ENCODE results near the gene SHANK3.
A peak's percentile ranks its signal among the peaks of the same experiment; 100 is the strongest.

SHANK3 gene

DNA sequence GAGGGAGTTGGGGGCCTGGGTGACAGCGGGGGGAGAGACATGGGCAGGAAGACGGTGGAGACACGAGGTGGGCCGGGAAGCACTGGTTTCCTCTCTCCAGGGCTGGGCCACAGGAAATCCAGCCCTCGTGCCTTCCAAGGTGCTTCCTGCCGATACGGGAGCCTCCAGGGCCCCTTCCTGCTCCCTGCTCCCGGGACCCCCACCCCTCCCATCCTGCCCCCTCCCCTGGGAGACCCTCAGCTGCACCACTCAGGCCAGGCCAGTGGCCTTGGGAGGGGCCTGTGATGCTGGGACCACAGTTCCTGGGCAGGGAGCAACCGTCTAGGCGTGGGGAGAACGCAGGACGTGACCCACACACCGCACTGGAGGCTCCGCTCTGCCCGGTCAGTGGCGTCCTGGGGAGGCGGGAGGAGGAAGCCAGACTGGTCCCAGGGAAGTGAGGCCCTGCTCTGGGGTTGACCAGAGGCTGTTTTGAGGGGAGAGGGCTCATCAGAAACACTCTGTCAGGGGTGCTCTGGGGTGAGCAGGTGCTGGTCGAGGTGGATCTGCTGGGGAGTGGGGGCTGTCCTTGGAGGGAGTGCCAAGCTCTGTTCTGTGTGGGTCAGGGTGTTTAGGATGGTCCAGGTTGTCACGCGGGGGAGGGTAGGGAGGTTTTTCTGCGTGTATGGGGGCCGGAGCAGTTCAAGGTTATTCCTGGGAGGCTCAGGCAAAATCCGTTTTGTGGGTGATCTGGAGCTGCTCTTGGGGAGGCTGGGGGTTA is at the start of gene SHANK3:
Gene SHANK3, plus strand, starts transcription at position 353 of the 760 bp plus-strand sequence.
- no peaks in the 10 kb centered on the region for H3K36me3 Mint-ChIP-seq (ENCODE audit: low read depth)
- H3K4me3 Mint-ChIP-seq = peak within 1 kb of the TSS; percentile 37
- H3K4me1 Mint-ChIP-seq (ENCODE audit: low read depth) = peaks cover 2% of the 10 kb centered on the region
- H3K27ac Mint-ChIP-seq = no peak within 1 kb of the TSS
- peaks cover 53% of the 10 kb centered on the region for H3K27me3 Mint-ChIP-seq (ENCODE audit: low read depth)
- no peak for DNase-seq (ENCODE audit: low spot score)
- no peaks in the 10 kb centered on the region for H3K9me3 Mint-ChIP-seq

DNA sequence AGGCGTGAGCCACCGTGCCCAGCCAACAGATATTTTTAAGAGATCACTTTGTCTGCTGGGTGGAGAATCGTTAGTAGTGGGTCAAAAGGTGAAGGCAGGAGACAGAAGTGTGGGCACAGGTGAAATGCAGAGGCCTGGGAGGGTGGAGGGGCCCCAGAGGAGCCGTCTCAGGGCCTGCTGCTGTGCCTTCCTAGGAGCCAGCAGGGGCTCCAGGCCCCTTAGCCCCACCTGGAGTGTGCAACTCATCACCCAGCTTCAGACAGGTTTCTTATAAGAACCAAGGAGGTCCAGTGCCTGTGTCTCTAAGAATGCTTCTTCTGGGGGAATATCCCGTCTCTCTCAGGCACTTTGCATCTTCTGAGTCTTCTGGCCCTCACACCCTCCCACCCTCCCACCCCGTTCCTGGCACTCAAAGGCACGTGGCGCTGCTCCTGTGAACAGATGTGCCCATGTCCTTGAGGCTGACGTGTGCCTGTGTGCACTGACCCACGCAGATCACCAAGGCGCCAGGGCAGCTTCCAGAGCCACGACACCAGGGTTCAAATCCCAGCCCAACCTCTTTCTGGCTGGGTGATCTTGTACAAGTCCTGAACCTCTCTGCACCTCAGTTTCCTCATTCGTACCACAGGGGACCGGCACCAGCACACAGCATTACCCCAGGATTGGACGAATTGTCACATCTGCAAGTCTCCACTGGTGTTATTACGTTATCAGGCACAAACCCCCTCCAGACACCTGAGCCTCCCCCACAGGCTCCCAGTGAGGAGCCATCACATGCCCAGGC is 48.1 kb upstream of the SHANK3 start:
- DNase-seq (ENCODE audit: low spot score) = no peak
- peaks cover 6% of the 10 kb centered on the region for H3K36me3 Mint-ChIP-seq (ENCODE audit: low read depth)
- peak overlapping the region; percentile 1 for H3K4me3 Mint-ChIP-seq
- H3K9me3 Mint-ChIP-seq = no peaks in the 10 kb centered on the region
- no peak overlapping the region for H3K27ac Mint-ChIP-seq
- H3K4me1 Mint-ChIP-seq (ENCODE audit: low read depth) = peaks cover 44% of the 10 kb centered on the region
- no peaks in the 10 kb centered on the region for H3K27me3 Mint-ChIP-seq (ENCODE audit: low read depth)

DNA sequence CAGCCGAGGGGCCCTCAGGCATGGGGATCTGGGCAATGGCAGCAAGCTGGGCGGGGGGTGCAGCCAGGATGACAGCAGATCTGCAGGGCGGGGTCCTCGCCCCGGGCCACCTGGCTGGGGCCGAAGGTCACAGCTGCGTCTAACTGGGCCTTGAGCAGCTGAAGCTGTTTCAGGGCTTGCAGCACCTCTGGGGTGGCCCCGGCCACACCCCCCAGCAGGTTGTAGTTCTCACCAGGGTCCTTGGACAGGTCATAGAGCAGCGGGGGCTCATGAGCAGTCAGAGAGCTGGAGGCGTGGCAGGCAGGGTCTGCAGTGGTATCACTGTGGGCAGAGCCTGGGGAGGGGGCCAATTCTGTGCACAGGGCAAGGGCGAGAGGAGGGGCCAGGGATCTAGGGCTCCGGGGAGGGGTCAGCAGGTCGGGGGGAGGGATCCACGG is 47.5 kb upstream of the SHANK3 start:
- no peak overlapping the region for H3K4me3 Mint-ChIP-seq
- H3K36me3 Mint-ChIP-seq (ENCODE audit: low read depth) = peaks cover 6% of the 10 kb centered on the region
- no peak overlapping the region for H3K27ac Mint-ChIP-seq
- no peaks in the 10 kb centered on the region for H3K27me3 Mint-ChIP-seq (ENCODE audit: low read depth)
- no peaks in the 10 kb centered on the region for H3K9me3 Mint-ChIP-seq
- no peak for DNase-seq (ENCODE audit: low spot score)
- peaks cover 41% of the 10 kb centered on the region for H3K4me1 Mint-ChIP-seq (ENCODE audit: low read depth)

DNA sequence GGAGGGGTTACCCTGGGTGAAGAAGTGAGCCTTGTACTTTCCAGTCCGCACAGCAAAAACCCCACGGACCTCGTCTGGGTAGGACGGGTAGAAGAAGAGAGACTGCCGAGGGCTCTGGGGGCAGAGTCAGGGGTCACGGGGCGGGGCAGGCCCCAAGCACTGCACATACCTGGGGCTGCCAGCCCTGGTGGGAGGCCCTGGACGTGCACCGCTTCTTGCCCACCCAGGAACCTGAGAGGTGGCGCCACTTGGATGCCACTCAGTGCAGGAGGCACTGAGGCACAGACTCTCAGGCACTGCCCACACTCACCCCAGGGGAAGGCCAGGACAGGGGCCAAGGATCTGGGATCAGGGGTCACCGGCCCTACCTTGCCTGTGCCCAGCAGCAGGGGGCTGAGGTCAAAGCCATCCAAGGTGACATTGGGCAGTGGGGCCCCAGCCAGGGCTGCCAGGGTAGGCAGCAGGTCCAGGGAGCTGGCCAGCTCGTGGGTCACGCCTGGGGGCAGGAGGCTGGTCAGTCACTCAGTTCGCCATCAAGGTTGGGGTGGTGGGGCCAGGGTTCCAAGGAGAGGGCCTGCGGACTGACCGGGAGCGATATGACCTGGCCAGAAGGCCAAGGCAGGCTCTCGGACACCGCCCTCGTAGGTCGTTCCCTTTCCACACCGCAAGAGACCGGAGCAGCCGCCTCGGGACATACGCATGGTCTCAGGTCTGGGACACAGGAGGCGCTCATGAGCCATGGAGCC is 46.9 kb upstream of the SHANK3 start:
- Mint-ChIP-seq H3K9me3 (no peaks in the 10 kb centered on the region), H3K27me3 (ENCODE audit: low read depth) (no peaks in the 10 kb centered on the region), H3K4me3 (no peak overlapping the region), H3K4me1 (ENCODE audit: low read depth) (peaks cover 37% of the 10 kb centered on the region), H3K36me3 (ENCODE audit: low read depth) (peaks cover 6% of the 10 kb centered on the region), H3K27ac (no peak overlapping the region)
- DNase-seq (ENCODE audit: low spot score) = no peak

DNA sequence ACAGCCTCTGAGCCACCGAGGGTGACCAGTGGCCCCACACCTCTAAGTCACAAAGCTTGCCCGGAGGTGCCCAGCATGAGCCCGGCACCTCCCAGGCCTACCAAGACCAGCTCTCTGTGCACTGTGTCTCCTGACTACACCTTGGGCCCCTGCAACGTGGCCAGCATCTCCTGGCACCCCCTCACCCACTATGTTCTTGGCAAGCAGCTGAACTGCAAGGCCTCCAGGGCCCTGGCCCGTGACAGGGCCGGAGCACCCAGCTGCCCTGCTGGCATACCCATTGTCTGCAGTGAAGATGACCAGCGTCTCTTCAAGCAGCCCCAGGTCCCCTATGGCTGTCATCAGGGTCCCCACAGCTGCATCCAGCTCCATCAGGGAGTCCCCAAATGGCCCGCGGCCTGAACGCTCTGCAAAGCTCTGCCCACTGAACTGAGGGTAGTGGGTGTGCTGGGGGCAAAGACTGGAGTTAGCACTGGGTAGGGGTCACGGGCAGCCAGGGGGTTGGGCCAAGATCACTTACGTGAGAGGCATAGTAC is 46.2 kb upstream of the SHANK3 start:
- Mint-ChIP-seq H3K4me3 (peak overlapping the region; percentile 76), H3K27ac (peak overlapping the region; percentile 76), H3K27me3 (ENCODE audit: low read depth) (no peaks in the 10 kb centered on the region), H3K36me3 (ENCODE audit: low read depth) (peaks cover 6% of the 10 kb centered on the region), H3K4me1 (ENCODE audit: low read depth) (peaks cover 30% of the 10 kb centered on the region), H3K9me3 (no peaks in the 10 kb centered on the region)
- no peak for DNase-seq (ENCODE audit: low spot score)

DNA sequence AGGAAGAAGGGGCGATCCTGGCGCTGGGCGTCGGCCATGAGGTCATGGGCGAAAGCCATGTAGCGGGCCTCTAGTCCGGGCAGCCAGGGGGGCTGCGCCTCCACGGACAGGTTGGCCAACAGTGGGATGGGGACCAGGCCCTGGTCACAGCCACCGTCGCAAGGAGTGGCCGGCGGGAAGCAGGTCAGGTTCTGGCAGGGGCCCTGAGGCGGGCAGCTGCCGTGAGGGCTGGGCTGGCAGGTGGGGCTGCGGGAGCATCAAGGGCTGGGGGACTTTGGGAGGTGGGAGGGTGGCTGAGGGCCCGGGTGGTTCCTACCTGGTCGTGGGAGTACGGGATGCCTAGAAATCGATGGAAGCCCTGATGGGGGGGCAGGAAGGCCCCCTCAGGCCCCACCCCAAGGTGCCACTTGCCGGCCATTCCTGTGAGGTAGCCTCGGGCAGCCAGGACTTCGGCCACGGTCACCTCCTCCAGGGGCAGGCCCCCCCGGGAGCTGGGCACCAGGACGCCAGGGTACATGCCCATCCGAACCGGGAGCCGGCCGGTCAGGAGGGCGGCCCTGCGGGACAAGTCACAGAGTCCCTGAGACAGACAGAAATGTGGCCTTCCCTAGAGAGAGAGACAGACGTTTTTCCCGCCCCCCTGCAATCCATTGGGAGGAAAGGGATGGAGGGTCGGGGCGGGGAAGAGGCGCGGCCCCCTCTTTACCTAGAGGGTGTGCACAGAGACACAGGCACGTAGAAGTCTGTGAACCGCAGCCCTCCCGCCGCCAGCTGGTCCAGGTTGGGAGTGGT is 45.6 kb upstream of the SHANK3 start:
- Mint-ChIP-seq H3K4me3 (peak overlapping the region; percentile 85), H3K9me3 (no peaks in the 10 kb centered on the region), H3K4me1 (ENCODE audit: low read depth) (peaks cover 24% of the 10 kb centered on the region), H3K27me3 (ENCODE audit: low read depth) (no peaks in the 10 kb centered on the region), H3K27ac (peak overlapping the region; percentile 82), H3K36me3 (ENCODE audit: low read depth) (peaks cover 6% of the 10 kb centered on the region)
- DNase-seq (ENCODE audit: low spot score) = no peak

DNA sequence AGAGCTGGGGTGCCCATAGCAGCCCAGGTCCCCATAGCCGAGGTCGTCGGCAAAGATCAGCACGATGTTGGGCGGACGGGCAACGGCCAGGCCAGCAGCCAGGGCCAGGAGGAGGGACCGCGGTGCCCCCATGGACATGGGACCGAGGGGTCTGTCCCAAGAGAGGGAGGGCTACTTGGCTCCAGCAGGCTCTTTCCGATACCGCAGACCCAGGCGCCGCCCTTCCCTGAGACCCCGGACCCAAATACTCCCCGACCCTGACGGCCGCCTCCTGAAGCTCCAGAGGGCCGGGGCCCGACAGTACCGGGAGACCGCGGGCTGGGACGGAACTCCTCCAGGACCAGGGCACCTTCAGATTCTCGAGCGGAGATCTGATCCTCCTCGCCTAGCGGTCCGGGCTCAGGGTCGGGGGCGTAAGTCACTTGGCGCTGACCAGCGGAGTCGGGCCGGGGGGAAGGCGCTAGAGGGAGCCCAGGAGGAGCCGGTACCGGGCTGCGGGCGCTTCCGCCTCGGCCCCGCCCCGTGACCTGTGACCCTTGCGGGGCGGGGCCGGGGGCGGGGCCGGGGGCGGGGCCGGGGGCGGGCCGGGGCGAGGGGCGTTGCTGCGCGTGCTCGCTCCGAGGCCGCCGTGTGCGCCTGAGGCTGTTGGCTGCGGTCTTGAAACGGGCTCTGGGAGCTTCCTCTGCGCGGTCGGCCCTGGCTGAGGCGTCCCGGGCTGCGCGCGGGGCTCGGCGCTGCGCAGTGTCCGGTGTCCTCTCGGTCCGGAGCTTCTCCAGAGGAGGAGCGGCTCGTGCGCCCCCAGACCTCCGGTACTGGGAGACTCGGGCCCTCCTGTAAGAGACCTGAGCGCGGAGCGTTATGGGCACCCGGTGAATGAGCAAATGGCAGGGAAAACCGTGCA is 44.7 kb upstream of the SHANK3 start, which contains the start of gene ARSA:
Gene ARSA, minus strand, starts transcription at position 511 of the 901 bp plus-strand sequence. Its CDS starts 373 bp downstream, at position 138.
- Mint-ChIP-seq H3K36me3 (ENCODE audit: low read depth) (peaks cover 6% of the 10 kb centered on the region), H3K27me3 (ENCODE audit: low read depth) (peaks cover 2% of the 10 kb centered on the region), H3K4me3 (peak within 1 kb of the TSS; percentile 85), H3K9me3 (no peaks in the 10 kb centered on the region), H3K4me1 (ENCODE audit: low read depth) (peaks cover 15% of the 10 kb centered on the region), H3K27ac (peak within 1 kb of the TSS; percentile 82)
- peak; percentile 78 for DNase-seq (ENCODE audit: low spot score)

DNA sequence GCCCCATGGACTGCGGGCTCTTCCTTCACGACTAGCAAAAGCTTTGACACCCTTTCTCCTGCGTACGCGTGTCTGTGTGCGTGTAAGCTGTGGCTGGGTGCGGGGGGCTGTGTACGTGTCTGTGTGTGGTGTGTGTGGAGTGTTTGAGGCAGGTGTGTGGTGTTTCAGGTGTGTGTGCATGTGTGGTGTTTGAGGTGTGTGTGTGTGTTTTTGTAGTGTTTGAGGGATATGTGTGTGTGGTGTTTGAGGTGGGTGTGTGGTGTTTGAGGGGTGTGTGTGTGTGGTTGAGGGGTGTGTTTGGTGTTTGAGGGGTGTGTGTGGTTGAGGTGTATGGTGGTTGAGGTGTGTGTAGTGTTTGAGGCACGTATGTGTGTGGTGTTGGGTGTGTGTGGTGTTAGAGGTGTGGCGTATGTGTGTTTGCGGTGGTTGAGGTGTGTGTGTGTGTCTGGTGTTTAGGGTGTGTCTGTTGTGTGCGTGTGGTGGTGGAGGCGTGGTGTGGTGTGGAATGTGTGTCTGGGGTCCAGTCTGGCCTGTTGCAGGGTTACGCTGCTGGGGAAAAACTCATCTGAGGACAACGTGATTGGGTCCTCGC is 44.0 kb upstream of the SHANK3 start:
- peak overlapping the region; percentile 66 for H3K27ac Mint-ChIP-seq
- no peak for DNase-seq (ENCODE audit: low spot score)
- H3K36me3 Mint-ChIP-seq (ENCODE audit: low read depth) = peaks cover 6% of the 10 kb centered on the region
- H3K27me3 Mint-ChIP-seq (ENCODE audit: low read depth) = peaks cover 3% of the 10 kb centered on the region
- peak overlapping the region; percentile 85 for H3K4me3 Mint-ChIP-seq
- H3K4me1 Mint-ChIP-seq (ENCODE audit: low read depth) = peaks cover 15% of the 10 kb centered on the region
- H3K9me3 Mint-ChIP-seq = no peaks in the 10 kb centered on the region

DNA sequence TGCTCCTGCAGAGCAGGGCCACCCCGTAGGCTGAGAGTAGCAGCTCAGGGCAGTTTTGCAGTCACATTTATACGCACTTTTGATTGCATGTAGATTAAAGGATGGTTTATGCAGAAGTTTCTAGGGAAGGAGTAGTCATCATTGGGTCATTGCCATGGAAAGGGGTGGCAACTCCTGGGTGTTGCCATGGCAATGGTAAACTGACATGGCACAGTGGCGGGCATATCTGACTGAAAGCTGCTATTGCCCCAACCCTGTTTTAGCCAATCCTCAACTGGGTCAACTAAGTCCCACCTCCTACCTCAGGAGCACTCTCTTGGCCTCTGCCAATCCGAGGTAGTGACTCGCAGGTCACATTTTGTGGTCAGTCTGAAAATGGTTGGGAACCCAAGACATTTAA is 42.2 kb upstream of the SHANK3 start:
- H3K9me3 Mint-ChIP-seq = no peaks in the 10 kb centered on the region
- no peak overlapping the region for H3K4me3 Mint-ChIP-seq
- no peak overlapping the region for H3K27ac Mint-ChIP-seq

DNA sequence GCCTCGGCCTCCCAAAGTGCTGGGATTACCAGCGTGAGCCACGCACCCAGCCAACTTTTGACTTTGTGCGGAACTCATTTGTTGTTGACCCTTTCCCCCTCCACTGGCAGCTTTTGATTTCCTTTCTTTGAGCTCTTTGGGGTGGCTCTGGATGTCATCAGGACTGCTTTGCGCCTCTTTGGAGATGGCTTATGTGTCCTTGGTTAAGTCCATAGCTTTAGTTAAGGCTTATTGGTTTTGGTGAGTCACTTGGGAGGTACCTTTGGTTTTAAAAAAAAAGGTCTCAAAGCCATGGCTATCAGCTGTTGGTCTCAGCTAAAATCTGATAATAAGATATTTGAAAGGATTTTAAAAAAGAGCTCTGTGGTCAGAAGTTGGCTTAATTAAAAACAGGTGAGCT is 39.5 kb upstream of the SHANK3 start:
- no peak for DNase-seq (ENCODE audit: low spot score)

More for the DNA sequence above, 42.2 kb upstream of the SHANK3 start:
- no peak for DNase-seq (ENCODE audit: low spot score)
- peaks cover 6% of the 10 kb centered on the region for H3K27me3 Mint-ChIP-seq (ENCODE audit: low read depth)
- H3K4me1 Mint-ChIP-seq (ENCODE audit: low read depth) = peaks cover 15% of the 10 kb centered on the region
- H3K36me3 Mint-ChIP-seq (ENCODE audit: low read depth) = no peaks in the 10 kb centered on the region

DNA sequence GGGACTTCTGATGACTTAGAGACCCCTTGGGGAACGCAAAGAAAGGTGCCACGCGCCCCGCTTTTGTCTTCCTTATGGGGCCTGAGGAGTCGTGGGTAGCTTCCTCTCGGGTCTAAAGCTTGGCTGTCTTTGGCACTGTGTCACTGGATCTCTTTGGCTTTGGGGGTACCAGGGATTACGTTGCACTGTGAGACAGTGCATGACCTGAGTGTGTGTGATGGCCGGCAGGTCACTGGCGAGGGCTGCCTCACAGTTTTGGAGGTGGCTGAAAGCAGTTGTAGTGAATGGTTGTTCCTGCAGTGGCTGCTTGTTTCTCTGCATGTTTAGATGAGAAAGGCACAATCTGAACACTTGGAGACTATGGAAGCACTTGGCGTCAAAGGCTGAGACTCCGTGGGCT is 38.9 kb upstream of the SHANK3 start:
- Mint-ChIP-seq H3K27ac (no peak overlapping the region), H3K9me3 (no peaks in the 10 kb centered on the region)

More for the DNA sequence above, 39.5 kb upstream of the SHANK3 start:
- H3K36me3 Mint-ChIP-seq (ENCODE audit: low read depth) = no peaks in the 10 kb centered on the region
- no peak overlapping the region for H3K27ac Mint-ChIP-seq
- H3K4me1 Mint-ChIP-seq (ENCODE audit: low read depth) = peaks cover 12% of the 10 kb centered on the region
- H3K9me3 Mint-ChIP-seq = no peaks in the 10 kb centered on the region
- H3K27me3 Mint-ChIP-seq (ENCODE audit: low read depth) = peaks cover 6% of the 10 kb centered on the region
- no peak overlapping the region for H3K4me3 Mint-ChIP-seq

DNA sequence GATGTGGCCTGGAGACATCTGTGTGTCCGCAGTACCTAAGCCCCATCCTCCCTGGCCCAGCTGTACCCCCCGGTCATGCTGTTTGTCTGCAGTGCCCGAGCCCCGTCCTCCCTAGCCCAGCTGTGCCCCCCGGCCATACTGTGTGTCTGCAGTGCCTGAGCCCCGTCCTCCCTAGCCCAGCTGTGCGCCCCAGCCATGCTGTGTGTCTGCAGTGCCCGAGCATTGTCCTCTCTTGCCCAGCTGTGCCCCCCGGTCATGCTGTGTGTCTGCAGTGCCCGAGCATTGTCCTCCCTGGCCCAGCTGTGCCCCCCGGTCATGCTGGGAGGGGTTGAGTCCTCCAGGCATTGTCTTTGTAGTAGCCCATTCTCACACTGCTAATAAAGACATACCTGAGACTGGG is 37.0 kb upstream of the SHANK3 start:
- no peak overlapping the region for H3K27ac Mint-ChIP-seq
- no peaks in the 10 kb centered on the region for H3K36me3 Mint-ChIP-seq (ENCODE audit: low read depth)
- no peak overlapping the region for H3K4me3 Mint-ChIP-seq

More for the DNA sequence above, 38.9 kb upstream of the SHANK3 start:
- H3K4me3 Mint-ChIP-seq = no peak overlapping the region
- no peaks in the 10 kb centered on the region for H3K36me3 Mint-ChIP-seq (ENCODE audit: low read depth)
- H3K4me1 Mint-ChIP-seq (ENCODE audit: low read depth) = peaks cover 5% of the 10 kb centered on the region
- DNase-seq (ENCODE audit: low spot score) = no peak
- peaks cover 6% of the 10 kb centered on the region for H3K27me3 Mint-ChIP-seq (ENCODE audit: low read depth)

More for the DNA sequence above, 37.0 kb upstream of the SHANK3 start:
- Mint-ChIP-seq H3K9me3 (no peaks in the 10 kb centered on the region), H3K27me3 (ENCODE audit: low read depth) (peaks cover 6% of the 10 kb centered on the region), H3K4me1 (ENCODE audit: low read depth) (no peaks in the 10 kb centered on the region)
- no peak for DNase-seq (ENCODE audit: low spot score)
